ENCODE measurements around the gene TMEM181. TPM values are rescaled to one million over a fixed set of nuclear protein-coding genes. Genes with fewer than 3 reads are reported as not detected.

TMEM181 gene
- total RNA-seq, 1 donor from 2014 or later: 31.0 TPM

DNA sequence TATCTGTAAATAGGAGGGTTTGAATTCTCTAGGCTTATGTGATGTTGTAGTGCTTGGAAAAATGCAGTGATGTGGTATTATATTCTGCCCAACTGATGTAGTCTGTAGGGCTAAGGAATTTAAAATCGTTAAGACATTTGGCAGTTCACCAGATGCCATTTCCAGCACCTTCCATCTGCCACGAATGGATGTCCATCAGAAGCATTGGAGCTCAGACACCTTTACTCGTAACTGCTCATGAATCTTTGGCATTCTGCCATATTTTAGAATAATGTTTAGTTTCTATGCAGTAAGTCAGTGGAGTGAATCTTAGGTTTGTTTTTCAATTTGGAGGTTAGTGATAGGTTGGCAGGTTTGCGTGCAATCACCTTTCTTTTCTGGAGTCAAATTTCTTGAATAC is 87.6 kb downstream of the TMEM181 start:
- Histone ChIP-seq H3K4me1 (ENCODE audit: insufficient read depth, low read length) (peaks cover 34% of the 10 kb centered on the region), H2AFZ (ENCODE audit: low read depth, low read length) (no peak overlapping the region), H3K27ac (ENCODE audit: low read depth, low read length) (no peak overlapping the region), H3K36me3 (ENCODE audit: insufficient read depth, low read length) (no peaks in the 10 kb centered on the region), H3K4me3 (ENCODE audit: insufficient read depth, low read depth, low read length) (no peak overlapping the region), H3K9ac (ENCODE audit: low read length) (no peak overlapping the region), H3K79me2 (ENCODE audit: insufficient read depth, low read length) (peaks cover 20% of the 10 kb centered on the region), H3K4me2 (ENCODE audit: low read length) (no peak overlapping the region), H4K20me1 (ENCODE audit: insufficient read depth, low read length) (peaks cover 4% of the 10 kb centered on the region), H3K9me3 (ENCODE audit: insufficient read depth, low read depth, low read length) (no peaks in the 10 kb centered on the region), H3K27me3 (ENCODE audit: insufficient read depth, low read length) (no peaks in the 10 kb centered on the region)
- no peaks in the 10 kb centered on the region for H3K27me3 Mint-ChIP-seq (ENCODE audit: low read depth, unreplicated experiment)
- H3K4me3 Mint-ChIP-seq (ENCODE audit: unreplicated experiment): no peak overlapping the region
- H3K9me3 Mint-ChIP-seq (ENCODE audit: unreplicated experiment): no peaks in the 10 kb centered on the region
- peaks cover 22% of the 10 kb centered on the region for H3K4me1 Mint-ChIP-seq (ENCODE audit: low read depth, unreplicated experiment)
- H3K27ac Mint-ChIP-seq (ENCODE audit: unreplicated experiment): peak overlapping the region; percentile 18
- H3K36me3 Mint-ChIP-seq (ENCODE audit: low read depth, unreplicated experiment): no peaks in the 10 kb centered on the region
- peak; percentile 43 for DNase-seq (ENCODE audit: low read depth)
- TF ChIP-seq, protein P1, sequence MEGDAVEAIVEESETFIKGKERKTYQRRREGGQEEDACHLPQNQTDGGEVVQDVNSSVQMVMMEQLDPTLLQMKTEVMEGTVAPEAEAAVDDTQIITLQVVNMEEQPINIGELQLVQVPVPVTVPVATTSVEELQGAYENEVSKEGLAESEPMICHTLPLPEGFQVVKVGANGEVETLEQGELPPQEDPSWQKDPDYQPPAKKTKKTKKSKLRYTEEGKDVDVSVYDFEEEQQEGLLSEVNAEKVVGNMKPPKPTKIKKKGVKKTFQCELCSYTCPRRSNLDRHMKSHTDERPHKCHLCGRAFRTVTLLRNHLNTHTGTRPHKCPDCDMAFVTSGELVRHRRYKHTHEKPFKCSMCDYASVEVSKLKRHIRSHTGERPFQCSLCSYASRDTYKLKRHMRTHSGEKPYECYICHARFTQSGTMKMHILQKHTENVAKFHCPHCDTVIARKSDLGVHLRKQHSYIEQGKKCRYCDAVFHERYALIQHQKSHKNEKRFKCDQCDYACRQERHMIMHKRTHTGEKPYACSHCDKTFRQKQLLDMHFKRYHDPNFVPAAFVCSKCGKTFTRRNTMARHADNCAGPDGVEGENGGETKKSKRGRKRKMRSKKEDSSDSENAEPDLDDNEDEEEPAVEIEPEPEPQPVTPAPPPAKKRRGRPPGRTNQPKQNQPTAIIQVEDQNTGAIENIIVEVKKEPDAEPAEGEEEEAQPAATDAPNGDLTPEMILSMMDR (IDR thresholded peaks at IDR 0.05; ENCODE audit: insufficient read depth, low read depth, low read length): no peak
- no peak for TF ChIP-seq EZH2 (IDR thresholded peaks at IDR 0.05; ENCODE audit: insufficient read depth, low read length)
- no peak for FAIRE-seq

DNA sequence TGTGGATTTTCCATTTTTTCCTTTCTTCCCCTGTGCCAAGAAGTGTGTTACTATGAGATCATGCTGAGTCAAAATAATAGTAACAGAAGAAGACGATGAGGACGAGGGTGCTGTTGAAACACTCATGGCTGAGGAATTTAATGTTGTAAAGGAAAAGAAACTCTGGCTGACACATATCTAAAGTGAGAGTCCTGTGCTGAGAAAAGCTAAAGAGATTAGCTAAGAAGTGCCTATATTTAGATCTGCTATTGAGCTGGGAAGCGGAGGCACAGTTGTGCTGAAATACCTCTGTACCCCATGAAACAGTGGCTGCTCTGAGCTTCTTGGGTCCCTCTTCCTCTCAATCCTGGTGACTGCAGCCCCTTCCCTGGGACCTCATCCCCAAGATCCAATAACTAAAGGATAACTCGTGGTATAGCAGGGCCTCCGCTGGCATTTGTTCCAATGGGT is 88.8 kb downstream of the TMEM181 start:
- Histone ChIP-seq H3K4me1 (ENCODE audit: insufficient read depth, low read length) (peaks cover 26% of the 10 kb centered on the region), H3K9me3 (ENCODE audit: insufficient read depth, low read depth, low read length) (no peaks in the 10 kb centered on the region), H3K36me3 (ENCODE audit: insufficient read depth, low read length) (no peaks in the 10 kb centered on the region), H3K27ac (ENCODE audit: low read depth, low read length) (peak overlapping the region; percentile 94), H4K20me1 (ENCODE audit: insufficient read depth, low read length) (no peaks in the 10 kb centered on the region), H3K4me3 (ENCODE audit: insufficient read depth, low read depth, low read length) (peak overlapping the region; percentile 30), H3K4me2 (ENCODE audit: low read length) (peak overlapping the region; percentile 74), H3K27me3 (ENCODE audit: insufficient read depth, low read length) (no peaks in the 10 kb centered on the region), H2AFZ (ENCODE audit: low read depth, low read length) (no peak overlapping the region), H3K79me2 (ENCODE audit: insufficient read depth, low read length) (peaks cover 8% of the 10 kb centered on the region), H3K9ac (ENCODE audit: low read length) (peak overlapping the region; percentile 73)
- peaks cover 19% of the 10 kb centered on the region for H3K4me1 Mint-ChIP-seq (ENCODE audit: low read depth, unreplicated experiment)
- no peaks in the 10 kb centered on the region for H3K36me3 Mint-ChIP-seq (ENCODE audit: low read depth, unreplicated experiment)
- FAIRE-seq (peak; percentile 92), DNase-seq (ENCODE audit: low read depth) (peak; percentile 95)
- H3K27me3 Mint-ChIP-seq (ENCODE audit: low read depth, unreplicated experiment): no peaks in the 10 kb centered on the region
- H3K9me3 Mint-ChIP-seq (ENCODE audit: unreplicated experiment): no peaks in the 10 kb centered on the region
- H3K4me3 Mint-ChIP-seq (ENCODE audit: unreplicated experiment): no peak overlapping the region
- peak overlapping the region; percentile 88 for H3K27ac Mint-ChIP-seq (ENCODE audit: unreplicated experiment)
- TF ChIP-seq, protein P1 (IDR thresholded peaks at IDR 0.05; ENCODE audit: insufficient read depth, low read depth, low read length): no peak
- no peak for TF ChIP-seq EZH2 (IDR thresholded peaks at IDR 0.05; ENCODE audit: insufficient read depth, low read length)

GRCh38 chr6:158649289-158650143 is 89.6 kb downstream of the TMEM181 start, which contains the start of gene SYTL3:
Gene SYTL3 (plus strand): TSS chr6:158650054. CDS start chr6:158663269, 13,215 bp downstream.
- no peaks in the 10 kb centered on the region for H4K20me1 ChIP-seq (ENCODE audit: insufficient read depth, low read length)
- FAIRE-seq (no peak), DNase-seq (ENCODE audit: low read depth) (peak; percentile 86)
- Mint-ChIP-seq H3K4me1 (ENCODE audit: low read depth, unreplicated experiment) (peaks cover 27% of the 10 kb centered on the region), H3K27me3 (ENCODE audit: low read depth, unreplicated experiment) (no peaks in the 10 kb centered on the region), H3K27ac (ENCODE audit: unreplicated experiment) (peak within 1 kb of the TSS; percentile 88), H3K4me3 (ENCODE audit: unreplicated experiment) (no peak within 1 kb of the TSS), H3K36me3 (ENCODE audit: low read depth, unreplicated experiment) (no peaks in the 10 kb centered on the region), H3K9me3 (ENCODE audit: unreplicated experiment) (no peaks in the 10 kb centered on the region)
- H3K4me2 ChIP-seq (ENCODE audit: low read length): peak within 1 kb of the TSS; percentile 74
- H3K27me3 ChIP-seq (ENCODE audit: insufficient read depth, low read length): no peaks in the 10 kb centered on the region
- H2AFZ ChIP-seq (ENCODE audit: low read depth, low read length): peak within 1 kb of the TSS; percentile 23
- H3K27ac ChIP-seq (ENCODE audit: low read depth, low read length): peak within 1 kb of the TSS; percentile 94
- peak within 1 kb of the TSS; percentile 30 for H3K4me3 ChIP-seq (ENCODE audit: insufficient read depth, low read depth, low read length)
- peak within 1 kb of the TSS; percentile 73 for H3K9ac ChIP-seq (ENCODE audit: low read length)
- H3K36me3 ChIP-seq (ENCODE audit: insufficient read depth, low read length): no peaks in the 10 kb centered on the region
- H3K79me2 ChIP-seq (ENCODE audit: insufficient read depth, low read length): no peaks in the 10 kb centered on the region
- peaks cover 34% of the 10 kb centered on the region for H3K4me1 ChIP-seq (ENCODE audit: insufficient read depth, low read length)
- TF ChIP-seq, protein P1 (IDR thresholded peaks at IDR 0.05; ENCODE audit: insufficient read depth, low read depth, low read length): no peak
- no peak for TF ChIP-seq EZH2 (IDR thresholded peaks at IDR 0.05; ENCODE audit: insufficient read depth, low read length)
- H3K9me3 ChIP-seq (ENCODE audit: insufficient read depth, low read depth, low read length): no peaks in the 10 kb centered on the region
